Brain microvascular endothelial cell (primary cell): ENCODE data around the gene CDYL.
A peak's percentile ranks its signal among the peaks of the same experiment; 100 is the strongest.

Experiments used
- DNase-seq: peaks from one replicate; pipeline ENCODE4 v3.0.0-alpha.2; 2020
- H3K27ac ChIP-seq: fragments of 250-450 bp; sonication (Bioruptor Pico); 2 replicates; pipeline ENCODE4 v1.5.1; 2020; ENCODE audit warnings: mild to moderate bottlenecking, moderate library complexity
- H3K27me3 ChIP-seq: fragments of 250-450 bp; sonication (Bioruptor Pico); replicated peaks from 2 replicates; pipeline ENCODE4 v1.5.1; 2020; ENCODE audit warnings: mild to moderate bottlenecking
- H3K36me3 ChIP-seq: fragments of 250-450 bp; sonication (Bioruptor Pico); replicated peaks from 2 replicates; pipeline ENCODE4 v1.5.1; 2020; ENCODE audit warnings: mild to moderate bottlenecking
- H3K4me3 ChIP-seq: 2 replicates; pipeline ENCODE4 v1.5.1; 2011; ENCODE audit warnings: low read depth, mild to moderate bottlenecking, control low read depth, low read length, moderate library complexity
- in situ Hi-C: cut with HindIII; loops from 2 replicates; pipeline ENCODE4 v1.10.0; 2017; ENCODE audit warnings: low sequenced_read_pairs, low pct_ligation_motif_present
- TF ChIP-seq, protein P1 (sequence below): IDR thresholded peaks from 2 replicates; pipeline ENCODE4 v1.5.1; 2011; ENCODE audit warnings: low read depth, mild to moderate bottlenecking, moderate library complexity, low read length, control low read depth, inconsistent platforms; ENCODE audit errors: missing control alignments

The CDYL gene

DNA sequence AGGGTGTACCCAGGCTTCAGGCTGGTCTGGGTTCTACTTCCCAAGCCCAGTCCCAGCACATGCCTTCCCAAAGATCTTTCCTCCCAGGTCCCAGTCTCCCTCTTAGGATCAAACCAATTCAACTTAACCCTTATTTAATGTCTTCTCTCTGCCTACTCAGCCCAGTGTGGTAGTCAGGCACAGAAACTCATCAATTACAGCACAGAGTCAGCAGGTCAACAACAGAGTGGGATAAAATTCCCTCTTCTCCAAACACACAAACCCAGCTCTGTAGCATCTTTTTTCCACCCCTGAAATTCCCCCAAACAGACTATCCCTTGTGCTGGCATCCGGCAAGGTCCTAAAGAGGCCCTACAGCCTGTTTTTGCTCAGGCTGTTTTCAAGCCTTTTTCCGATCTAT is 47.3 kb upstream of the CDYL start:
- no peak overlapping the region for H3K27ac ChIP-seq
- H3K36me3 ChIP-seq = no peaks in the 10 kb centered on the region
- H3K27me3 ChIP-seq = no peaks in the 10 kb centered on the region
- DNase-seq = no peak
- in situ Hi-C loops = no loop called here
- H3K4me3 ChIP-seq = no peak overlapping the region
- TF ChIP-seq, protein P1, sequence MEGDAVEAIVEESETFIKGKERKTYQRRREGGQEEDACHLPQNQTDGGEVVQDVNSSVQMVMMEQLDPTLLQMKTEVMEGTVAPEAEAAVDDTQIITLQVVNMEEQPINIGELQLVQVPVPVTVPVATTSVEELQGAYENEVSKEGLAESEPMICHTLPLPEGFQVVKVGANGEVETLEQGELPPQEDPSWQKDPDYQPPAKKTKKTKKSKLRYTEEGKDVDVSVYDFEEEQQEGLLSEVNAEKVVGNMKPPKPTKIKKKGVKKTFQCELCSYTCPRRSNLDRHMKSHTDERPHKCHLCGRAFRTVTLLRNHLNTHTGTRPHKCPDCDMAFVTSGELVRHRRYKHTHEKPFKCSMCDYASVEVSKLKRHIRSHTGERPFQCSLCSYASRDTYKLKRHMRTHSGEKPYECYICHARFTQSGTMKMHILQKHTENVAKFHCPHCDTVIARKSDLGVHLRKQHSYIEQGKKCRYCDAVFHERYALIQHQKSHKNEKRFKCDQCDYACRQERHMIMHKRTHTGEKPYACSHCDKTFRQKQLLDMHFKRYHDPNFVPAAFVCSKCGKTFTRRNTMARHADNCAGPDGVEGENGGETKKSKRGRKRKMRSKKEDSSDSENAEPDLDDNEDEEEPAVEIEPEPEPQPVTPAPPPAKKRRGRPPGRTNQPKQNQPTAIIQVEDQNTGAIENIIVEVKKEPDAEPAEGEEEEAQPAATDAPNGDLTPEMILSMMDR = no peak

DNA sequence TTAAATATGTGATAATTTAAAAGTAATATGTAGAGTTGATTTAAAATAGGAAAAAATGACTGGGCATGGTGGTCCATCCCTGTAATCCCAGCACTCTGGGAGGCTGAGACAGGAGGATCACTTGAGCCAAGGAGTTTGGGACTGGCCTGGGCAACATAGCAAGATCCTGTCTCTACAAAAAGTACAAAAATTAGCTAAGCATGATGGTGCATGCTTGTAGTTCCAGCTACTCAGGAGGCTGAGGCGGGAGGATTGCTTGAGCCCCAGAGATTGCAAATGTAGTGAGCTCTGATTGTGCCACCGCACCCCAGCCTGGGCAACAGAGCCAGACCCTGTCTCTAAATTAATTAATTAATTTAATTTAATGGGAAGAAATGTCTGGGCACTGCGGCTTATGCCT is 44.2 kb upstream of the CDYL start:
- Histone ChIP-seq H3K27ac (no peak overlapping the region), H3K4me3 (no peak overlapping the region), H3K36me3 (no peaks in the 10 kb centered on the region), H3K27me3 (no peaks in the 10 kb centered on the region)
- in situ Hi-C loops = no loop called here
- DNase-seq = no peak
- TF ChIP-seq, protein P1 = no peak

DNA sequence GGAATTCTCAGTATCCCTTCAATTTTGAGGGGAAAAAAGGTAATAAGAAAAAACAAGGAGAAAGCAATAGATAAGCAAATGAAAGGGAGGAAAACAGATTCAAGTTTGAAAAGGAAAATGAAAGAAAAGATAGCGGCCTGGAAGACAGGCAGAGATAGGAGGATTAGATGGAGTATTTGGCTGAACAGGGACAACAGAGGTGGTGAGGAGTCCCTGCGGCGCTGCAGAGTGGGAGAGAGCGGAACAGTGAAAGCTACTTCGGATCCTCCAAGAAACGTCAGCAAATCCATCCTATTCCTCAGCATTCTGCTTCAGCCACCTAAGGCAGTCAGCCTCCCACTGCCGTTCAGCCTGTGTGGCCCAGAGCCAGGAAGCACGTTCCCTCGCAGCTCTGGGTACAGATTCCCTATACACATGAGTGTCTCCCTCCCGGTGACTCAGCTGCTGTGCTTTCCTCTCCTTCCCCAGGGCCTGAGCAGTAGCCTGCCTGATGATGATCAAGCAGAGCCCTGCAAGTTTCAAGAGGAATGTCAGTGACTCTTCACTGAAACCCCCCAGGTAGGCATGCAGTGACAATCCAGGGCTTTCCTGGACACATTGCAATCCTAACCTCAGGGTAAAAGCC is 43.4 kb upstream of the CDYL start:
- Histone ChIP-seq H3K36me3 (no peaks in the 10 kb centered on the region), H3K27ac (peak overlapping the region; percentile 65), H3K4me3 (peak overlapping the region; percentile 38), H3K27me3 (no peaks in the 10 kb centered on the region)
- DNase-seq = peak; percentile 96
- TF ChIP-seq, protein P1 = no peak
- in situ Hi-C loops = no loop called here

DNA sequence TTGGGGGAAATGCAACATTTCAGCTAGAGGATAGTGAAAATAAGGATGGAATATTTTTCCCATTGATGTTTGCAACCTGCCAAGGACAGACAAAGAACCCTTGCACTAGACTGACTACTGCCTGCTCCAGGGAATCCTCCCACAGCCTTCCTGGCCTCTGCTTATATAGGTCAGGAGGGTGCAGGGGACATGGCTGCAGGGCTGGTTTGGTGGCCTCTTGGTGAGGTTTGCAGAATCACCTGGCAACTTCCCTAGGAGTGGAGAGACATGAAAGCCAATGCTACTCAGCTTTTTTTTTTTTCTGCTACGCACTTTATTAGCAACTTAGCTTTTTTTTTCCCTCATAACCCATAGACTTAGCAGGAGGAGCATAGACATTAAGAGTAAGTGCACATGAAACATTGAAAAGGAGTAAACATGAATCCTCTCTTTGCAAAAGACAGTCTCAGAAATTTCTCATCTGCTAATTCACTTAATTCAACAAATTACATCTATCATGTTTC is 39.8 kb upstream of the CDYL start:
- in situ Hi-C loops = no loop called here
- no peak overlapping the region for H3K4me3 ChIP-seq
- no peak overlapping the region for H3K27ac ChIP-seq
- DNase-seq = no peak
- TF ChIP-seq, protein P1 = no peak
- no peaks in the 10 kb centered on the region for H3K36me3 ChIP-seq
- no peaks in the 10 kb centered on the region for H3K27me3 ChIP-seq

DNA sequence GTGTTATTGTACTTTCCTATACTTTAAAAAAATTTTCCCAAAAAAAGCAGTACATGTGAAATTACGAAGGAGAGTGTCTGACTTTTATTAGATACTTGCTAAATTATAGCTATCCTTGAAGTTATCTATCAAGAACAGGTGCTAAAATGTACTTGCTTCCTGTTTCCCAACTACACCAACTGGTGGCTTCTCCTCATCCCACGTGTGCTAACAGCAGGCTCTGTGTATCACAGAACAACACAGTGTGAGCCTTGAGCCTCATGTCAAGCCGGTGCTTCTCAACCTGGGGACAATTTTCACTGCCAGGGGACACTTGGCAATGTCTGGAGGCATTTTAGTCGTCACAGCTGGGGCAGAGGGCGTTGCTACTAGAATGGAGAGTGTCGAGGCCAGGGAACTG is 36.2 kb upstream of the CDYL start:
- DNase-seq = no peak
- TF ChIP-seq, protein P1 = no peak
- H3K27me3 ChIP-seq = no peaks in the 10 kb centered on the region
- in situ Hi-C loops = no loop called here
- H3K36me3 ChIP-seq = no peaks in the 10 kb centered on the region
- no peak overlapping the region for H3K4me3 ChIP-seq
- no peak overlapping the region for H3K27ac ChIP-seq

DNA sequence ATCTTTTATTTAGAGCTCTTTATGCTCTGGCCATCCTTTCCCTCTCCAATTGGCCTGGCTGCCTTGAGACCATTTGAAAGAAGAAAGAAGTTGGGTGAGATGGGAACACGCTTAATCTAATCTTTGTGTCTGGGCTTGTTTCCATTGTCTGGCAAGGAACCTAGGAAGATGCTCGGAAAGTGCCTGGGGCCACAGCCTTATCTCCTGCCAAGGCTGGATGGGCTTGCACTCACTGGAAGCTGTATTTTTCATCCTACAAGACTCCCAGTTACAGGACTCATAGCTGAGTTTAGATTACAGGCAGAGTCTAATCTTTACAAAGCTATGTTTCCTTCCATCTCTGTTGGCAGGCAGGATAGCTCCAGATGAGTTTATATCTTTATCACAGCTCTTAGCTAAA is 33.1 kb upstream of the CDYL start:
- Histone ChIP-seq H3K36me3 (no peaks in the 10 kb centered on the region), H3K27me3 (no peaks in the 10 kb centered on the region), H3K27ac (no peak overlapping the region), H3K4me3 (no peak overlapping the region)
- in situ Hi-C loops = no loop called here
- TF ChIP-seq, protein P1 = no peak
- no peak for DNase-seq
